ENCODE measurements around the gene SUFU. TPM values are rescaled to one million over a fixed set of nuclear protein-coding genes. Genes with fewer than 3 reads are reported as not detected.

SUFU gene
- total RNA-seq, 1 experiment from 2014 or later = 2.7 TPM

DNA sequence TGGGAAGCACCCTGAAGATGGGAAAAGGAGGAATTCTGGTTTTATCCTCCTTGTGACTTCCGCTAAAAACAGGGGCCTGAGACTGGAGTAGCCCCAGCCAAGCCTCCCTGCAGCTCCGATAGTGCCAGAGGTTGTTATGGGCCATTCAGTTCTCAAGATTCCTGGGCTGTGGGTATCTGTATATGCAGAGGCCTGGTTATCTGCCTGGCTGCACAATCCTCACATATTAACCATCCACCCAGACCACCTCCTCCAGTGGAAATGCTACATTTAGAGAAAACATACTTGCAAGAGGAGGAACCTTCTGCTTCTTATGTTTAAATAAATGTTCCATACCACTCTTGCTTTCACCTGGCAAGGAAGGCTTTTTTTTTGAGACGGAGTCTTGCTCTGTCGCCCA, 175.8 kb downstream of the SUFU start:
- peaks cover 3% of the 10 kb centered on the region; the same call in 1 of the 2 replicates for H3K4me1 ChIP-seq (ENCODE audit: insufficient read depth, low read length)
- no peak overlapping the region for H2AFZ ChIP-seq (ENCODE audit: low read length)
- intact Hi-C loops (cut with micrococcal nuclease) = loop anchor here (5.0 kb wide), 1 partner anchor 33 kb away; the partner anchor contains the start of genes ARL3 and SFXN2
- BruUV-seq (replicated peaks) = no TSS peak
- H3K4me2 ChIP-seq (ENCODE audit: low read length) = no peak overlapping the region
- DNase-seq = no peak
- TF ChIP-seq EZH2 (IDR thresholded peaks at IDR 0.05; ENCODE audit: low read length, unreplicated experiment) (no peak), EZH2phosphoT487 (IDR thresholded peaks at IDR 0.05; ENCODE audit: borderline replicate concordance, low read length) (no peak), CTCF (conservative IDR thresholded peaks at IDR 0.05; ENCODE audit: low read depth, low read length) (no peak)
- no peaks in the 10 kb centered on the region for H3K9me2 ChIP-seq (replicated peaks; ENCODE audit: low read length)
- H3K27ac ChIP-seq (ENCODE audit: low read length) = no peak overlapping the region
- no peak for ATAC-seq
- no peaks in the 10 kb centered on the region for H3K27me3 ChIP-seq (ENCODE audit: low read length)
- H3K9ac ChIP-seq (ENCODE audit: low read length) = no peak overlapping the region
- H3K79me2 ChIP-seq (ENCODE audit: low read length) = no peaks in the 10 kb centered on the region
- no peak overlapping the region for H3K4me3 ChIP-seq (ENCODE audit: low read length)
- ChIA-PET CTCF (no interaction called here), POLR2A (ENCODE audit: unreplicated experiment) (interaction anchor here (0.5 kb wide), 1 partner anchor 356 kb away, joined by 5 read pairs; no protein-coding TSS in a partner anchor)
- H4K20me1 ChIP-seq (ENCODE audit: low read length) = no peaks in the 10 kb centered on the region
- no peaks in the 10 kb centered on the region for H3F3A ChIP-seq (ENCODE audit: low read length, unreplicated experiment)
- H3K9me3 ChIP-seq (ENCODE audit: low read length) = no peaks in the 10 kb centered on the region
- no peaks in the 10 kb centered on the region for H3K36me3 ChIP-seq (ENCODE audit: low read depth, low read length)

DNA sequence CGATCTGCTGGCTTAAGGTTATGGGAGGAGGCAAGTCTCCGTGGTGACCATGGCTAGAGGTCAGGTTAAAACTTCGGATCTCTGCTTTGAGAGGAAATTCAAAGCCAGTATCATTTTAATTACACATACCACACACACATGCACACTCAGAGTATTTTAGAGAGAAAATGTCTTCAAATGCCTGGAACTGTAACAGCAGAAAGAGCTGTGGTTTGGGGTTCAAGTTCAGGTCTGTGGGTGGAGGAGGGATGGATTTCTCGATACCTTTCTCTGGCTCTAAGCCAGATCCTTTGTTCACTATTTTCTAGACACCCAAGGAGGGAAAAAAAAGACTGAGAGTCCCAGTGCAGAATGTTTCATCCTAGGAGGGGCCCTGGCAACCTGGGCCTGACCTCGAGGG, 177.9 kb downstream of the SUFU start:
- Histone ChIP-seq H4K20me1 (ENCODE audit: low read length) (no peaks in the 10 kb centered on the region), H3K27me3 (ENCODE audit: low read length) (no peaks in the 10 kb centered on the region), H3K4me3 (ENCODE audit: low read length) (no peak overlapping the region), H3K9me2 (replicated peaks; ENCODE audit: low read length) (no peaks in the 10 kb centered on the region), H3K9me3 (ENCODE audit: low read length) (no peaks in the 10 kb centered on the region), H3K9ac (ENCODE audit: low read length) (no peak overlapping the region), H3K4me1 (ENCODE audit: insufficient read depth, low read length) (no peaks in the 10 kb centered on the region), H3K79me2 (ENCODE audit: low read length) (no peaks in the 10 kb centered on the region), H3F3A (ENCODE audit: low read length, unreplicated experiment) (no peaks in the 10 kb centered on the region), H3K27ac (ENCODE audit: low read length) (no peak overlapping the region), H3K4me2 (ENCODE audit: low read length) (no peak overlapping the region), H2AFZ (ENCODE audit: low read length) (no peak overlapping the region), H3K36me3 (ENCODE audit: low read depth, low read length) (no peaks in the 10 kb centered on the region)
- ChIA-PET POLR2A (ENCODE audit: unreplicated experiment) (no interaction called here), CTCF (no interaction called here)
- no peak for ATAC-seq
- no peak for DNase-seq
- BruUV-seq (replicated peaks) = no TSS peak
- no peak for TF ChIP-seq CTCF (conservative IDR thresholded peaks at IDR 0.05; ENCODE audit: low read depth, low read length)
- TF ChIP-seq EZH2phosphoT487 (IDR thresholded peaks at IDR 0.05; ENCODE audit: borderline replicate concordance, low read length) = no peak
- no peak for TF ChIP-seq EZH2 (IDR thresholded peaks at IDR 0.05; ENCODE audit: low read length, unreplicated experiment)
- intact Hi-C loops (cut with micrococcal nuclease) = no loop called here

- Histone ChIP-seq H3K36me3 (ENCODE audit: low read depth, low read length) (no peaks in the 10 kb centered on the region), H3K9ac (ENCODE audit: low read length) (no peak overlapping the region), H3F3A (ENCODE audit: low read length, unreplicated experiment) (no peaks in the 10 kb centered on the region), H3K27ac (ENCODE audit: low read length) (no peak overlapping the region), H2AFZ (ENCODE audit: low read length) (no peak overlapping the region), H3K4me1 (ENCODE audit: insufficient read depth, low read length) (no peaks in the 10 kb centered on the region), H4K20me1 (ENCODE audit: low read length) (no peaks in the 10 kb centered on the region), H3K79me2 (ENCODE audit: low read length) (no peaks in the 10 kb centered on the region), H3K9me2 (replicated peaks; ENCODE audit: low read length) (no peaks in the 10 kb centered on the region), H3K9me3 (ENCODE audit: low read length) (no peaks in the 10 kb centered on the region), H3K4me3 (ENCODE audit: low read length) (no peak overlapping the region), H3K27me3 (ENCODE audit: low read length) (no peaks in the 10 kb centered on the region), H3K4me2 (ENCODE audit: low read length) (no peak overlapping the region)
- DNase-seq = no peak
- TF ChIP-seq EZH2 (IDR thresholded peaks at IDR 0.05; ENCODE audit: low read length, unreplicated experiment) (no peak), CTCF (conservative IDR thresholded peaks at IDR 0.05; ENCODE audit: low read depth, low read length) (no peak), EZH2phosphoT487 (IDR thresholded peaks at IDR 0.05; ENCODE audit: borderline replicate concordance, low read length) (no peak)
- no peak for ATAC-seq
- intact Hi-C loops (cut with micrococcal nuclease) = no loop called here
- BruUV-seq (replicated peaks) = no TSS peak
- ChIA-PET CTCF (interaction anchor here (0.6 kb wide), 1 partner anchor 377 kb away, joined by 5 read pairs; no protein-coding TSS in a partner anchor), POLR2A (ENCODE audit: unreplicated experiment) (no interaction called here)
These were observed 178.6 kb downstream of the SUFU start for GRCh38 chr10:102682416-102682815.
